ENCODE results near the gene ATP6V0D1.

ATP6V0D1 gene

GRCh38 chr16:67395458-67396158 lies 85.3 kb downstream of the ATP6V0D1 start:
- no peak for FAIRE-seq
- no peak for DNase-seq (ENCODE audit: insufficient read length, low spot score)

- DNase-seq (ENCODE audit: insufficient read length, low spot score) (no peak), FAIRE-seq (no peak)
Measured at GRCh38 chr16:67395105-67395457, 85.9 kb downstream of the ATP6V0D1 start.

- DNase-seq (ENCODE audit: insufficient read length, low spot score) (no peak), FAIRE-seq (no peak)
Measured at GRCh38 chr16:67394155-67395104, 86.5 kb downstream of the ATP6V0D1 start.

GRCh38 chr16:67393788-67394154 lies 87.2 kb downstream of the ATP6V0D1 start:
- no peak for FAIRE-seq

GRCh38 chr16:67393111-67393787 lies 87.7 kb downstream of the ATP6V0D1 start, which contains the start of gene TPPP3:
Gene TPPP3, minus strand, starts transcription at chr16:67393498. Its CDS starts 2,387 bp downstream, at chr16:67391111.
- FAIRE-seq = peak; percentile 38
- DNase-seq (ENCODE audit: insufficient read length, low spot score) = peak; percentile 90

More at GRCh38 chr16:67393788-67394154, 87.2 kb downstream of the ATP6V0D1 start:
- DNase-seq (ENCODE audit: insufficient read length, low spot score) = no peak

GRCh38 chr16:67392301-67393059 lies 88.5 kb downstream of the ATP6V0D1 start:
- DNase-seq (ENCODE audit: insufficient read length, low spot score) (no peak), FAIRE-seq (peak; percentile 72)

GRCh38 chr16:67391424-67392300 lies 89.3 kb downstream of the ATP6V0D1 start:
- DNase-seq (ENCODE audit: insufficient read length, low spot score) = no peak

GRCh38 chr16:67390816-67391423 lies 90.0 kb downstream of the ATP6V0D1 start:
- no peak for DNase-seq (ENCODE audit: insufficient read length, low spot score)
- FAIRE-seq = no peak

More at GRCh38 chr16:67391424-67392300, 89.3 kb downstream of the ATP6V0D1 start:
- no peak for FAIRE-seq

GRCh38 chr16:67389911-67390815 lies 90.8 kb downstream of the ATP6V0D1 start:
- no peak for FAIRE-seq

GRCh38 chr16:67388591-67388990 lies 92.4 kb downstream of the ATP6V0D1 start:
- peak; percentile 13 for FAIRE-seq

More at GRCh38 chr16:67389911-67390815, 90.8 kb downstream of the ATP6V0D1 start:
- DNase-seq (ENCODE audit: insufficient read length, low spot score) = no peak

GRCh38 chr16:67388191-67388590 lies 92.8 kb downstream of the ATP6V0D1 start:
- FAIRE-seq (no peak), DNase-seq (ENCODE audit: insufficient read length, low spot score) (no peak)

More at GRCh38 chr16:67388591-67388990, 92.4 kb downstream of the ATP6V0D1 start:
- no peak for DNase-seq (ENCODE audit: insufficient read length, low spot score)

Measured in HTR-8/SVneo (cell line).